Measurements from ENCODE around the gene WWOX.

WWOX gene

DNA sequence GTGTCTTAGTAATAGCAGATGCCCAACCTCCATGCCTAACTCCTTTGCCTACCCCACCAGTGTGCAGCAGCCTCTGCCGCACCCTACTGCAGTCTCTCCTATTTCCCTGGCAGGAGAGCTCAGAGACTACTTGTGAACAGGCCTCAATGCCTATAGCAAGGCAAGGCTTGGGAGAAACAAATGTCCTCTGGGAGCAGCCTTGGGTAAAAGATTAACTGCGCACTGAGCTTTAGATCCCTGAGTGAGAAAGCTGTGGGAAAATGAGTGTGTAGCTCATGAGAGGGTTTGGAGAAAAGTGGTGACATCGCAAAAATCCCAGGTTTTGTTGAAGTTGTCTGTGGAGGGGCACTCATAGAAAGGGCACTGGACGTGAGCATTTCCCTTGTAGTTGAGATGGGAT lies 335.8 kb downstream of the WWOX start:
- DNase-seq (ENCODE audit: low read depth, low spot score), result no peak

GRCh38 chr16:78436023-78436422 lies 336.6 kb downstream of the WWOX start:
- DNase-seq (ENCODE audit: low read depth, low spot score), result no peak

GRCh38 chr16:78436846-78437245 lies 337.4 kb downstream of the WWOX start:
- DNase-seq (ENCODE audit: low read depth, low spot score), result no peak

DNA sequence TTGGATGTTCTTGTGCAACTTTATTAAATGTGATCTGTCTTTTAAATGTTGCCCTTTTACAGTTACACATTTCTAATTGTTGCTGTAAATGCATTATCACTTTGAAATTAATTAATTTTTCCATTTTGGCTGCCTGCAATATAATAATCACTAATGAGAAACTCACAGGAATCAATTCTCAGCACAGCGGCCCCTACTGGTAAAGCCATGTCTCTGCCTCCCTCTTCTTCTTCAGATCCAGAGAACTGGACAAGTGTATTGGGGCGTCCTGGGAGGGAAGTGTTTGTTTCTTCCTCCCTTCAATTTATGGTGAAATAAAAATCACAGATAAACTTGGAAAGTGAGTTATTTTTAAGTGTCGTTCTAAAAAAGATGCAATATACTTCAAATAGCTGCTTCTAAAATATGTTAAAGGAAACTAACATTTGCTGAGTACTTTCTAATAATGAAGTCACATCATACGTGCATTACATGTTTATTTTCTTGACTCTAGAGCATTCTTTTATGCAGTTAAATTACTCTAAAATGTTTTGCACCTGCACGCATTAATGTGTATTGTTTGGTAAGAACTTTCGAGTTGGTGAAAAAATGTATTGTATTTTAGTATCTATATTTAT lies 338.0 kb downstream of the WWOX start:
- DNase-seq (ENCODE audit: low read depth, low spot score), result peak; percentile 33

DNA sequence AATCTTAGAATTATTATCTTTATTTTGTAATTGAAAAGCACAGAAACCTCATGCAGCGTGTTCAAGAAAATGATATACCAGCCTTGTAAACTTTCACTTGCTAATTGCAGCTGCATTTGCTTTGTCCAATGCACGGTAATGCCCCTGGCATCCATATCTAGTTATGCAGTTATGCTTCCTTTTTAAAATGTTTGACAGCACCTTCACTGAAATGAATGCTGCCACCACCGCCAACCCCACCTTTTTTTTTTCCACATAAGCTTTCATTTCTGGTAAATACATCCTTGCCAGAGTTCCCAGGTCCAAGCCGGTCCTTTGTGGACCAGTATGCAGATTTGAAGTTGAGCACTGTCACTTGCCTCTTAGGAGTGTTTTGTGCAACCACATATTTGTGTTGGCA lies 338.8 kb downstream of the WWOX start:
- DNase-seq (ENCODE audit: low read depth, low spot score), result no peak

GRCh38 chr16:78438632-78439031 lies 339.2 kb downstream of the WWOX start:
- DNase-seq (ENCODE audit: low read depth, low spot score), result no peak

DNA sequence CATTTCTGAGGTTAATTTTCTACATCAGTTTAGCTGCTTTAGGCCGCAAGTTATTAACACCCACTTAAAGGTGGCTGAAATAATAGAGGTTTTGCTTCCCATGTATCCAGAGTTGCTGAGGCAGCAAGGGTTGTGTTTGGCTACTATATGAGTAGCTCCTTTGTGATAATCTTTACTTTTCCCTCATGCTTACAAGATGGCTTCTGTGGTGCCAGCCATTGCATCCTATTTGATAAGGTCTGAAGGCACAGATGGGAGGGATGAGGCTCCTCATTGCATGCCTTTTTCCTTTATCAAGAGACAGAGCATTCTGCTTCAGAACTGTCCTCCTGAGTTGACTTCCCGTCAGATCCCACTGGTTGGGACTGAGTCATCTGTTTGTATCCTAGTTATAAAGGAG lies 340.2 kb downstream of the WWOX start:
- no peak for DNase-seq (ENCODE audit: low read depth, low spot score)

DNA sequence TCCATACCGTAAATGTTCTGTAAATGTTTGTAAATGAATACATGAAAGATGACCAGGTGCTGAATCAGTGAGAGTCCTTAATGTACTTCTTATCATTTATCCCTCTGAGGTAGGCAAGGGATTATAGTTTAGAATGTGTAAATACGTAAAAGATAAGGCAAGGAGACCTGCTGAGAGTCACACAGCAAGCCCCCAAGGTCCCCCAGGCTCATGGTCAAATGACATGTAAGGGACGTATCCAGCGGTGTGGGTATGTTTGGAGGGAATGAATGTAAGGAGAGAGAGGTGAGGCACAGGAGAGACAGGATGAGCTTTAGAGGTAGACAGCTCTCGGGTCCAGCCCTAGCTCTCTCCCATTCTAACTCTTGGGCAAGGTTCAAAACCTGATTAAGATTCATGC lies 341.8 kb downstream of the WWOX start:
- no peak for DNase-seq (ENCODE audit: low read depth, low spot score)

GRCh38 chr16:78443542-78444364 lies 344.3 kb downstream of the WWOX start:
- DNase-seq (ENCODE audit: low read depth, low spot score), result peak; percentile 18

DNA sequence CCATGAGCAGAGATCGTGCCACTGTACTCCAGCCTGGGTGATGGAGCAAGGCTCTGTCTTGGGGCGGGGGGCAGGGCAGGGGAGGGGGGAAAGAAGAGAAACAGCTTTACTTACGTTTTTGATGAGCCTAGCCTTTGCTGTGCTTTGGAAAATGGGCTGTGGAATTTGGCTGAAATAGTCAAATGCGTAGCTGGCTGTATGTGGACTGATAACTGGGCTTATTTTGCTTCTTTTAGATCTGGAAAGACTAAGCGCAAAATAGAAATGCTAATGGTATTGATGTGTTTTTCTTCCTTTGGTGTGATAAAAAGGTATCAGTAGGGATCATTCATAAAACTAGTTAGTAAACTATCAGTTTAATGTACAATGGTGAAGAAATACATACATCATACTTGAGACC lies 346.4 kb downstream of the WWOX start:
- DNase-seq (ENCODE audit: low read depth, low spot score), result no peak

- DNase-seq (ENCODE audit: low read depth, low spot score), result no peak
These were observed 347.0 kb downstream of the WWOX start for GRCh38 chr16:78446486-78446885.

DNA sequence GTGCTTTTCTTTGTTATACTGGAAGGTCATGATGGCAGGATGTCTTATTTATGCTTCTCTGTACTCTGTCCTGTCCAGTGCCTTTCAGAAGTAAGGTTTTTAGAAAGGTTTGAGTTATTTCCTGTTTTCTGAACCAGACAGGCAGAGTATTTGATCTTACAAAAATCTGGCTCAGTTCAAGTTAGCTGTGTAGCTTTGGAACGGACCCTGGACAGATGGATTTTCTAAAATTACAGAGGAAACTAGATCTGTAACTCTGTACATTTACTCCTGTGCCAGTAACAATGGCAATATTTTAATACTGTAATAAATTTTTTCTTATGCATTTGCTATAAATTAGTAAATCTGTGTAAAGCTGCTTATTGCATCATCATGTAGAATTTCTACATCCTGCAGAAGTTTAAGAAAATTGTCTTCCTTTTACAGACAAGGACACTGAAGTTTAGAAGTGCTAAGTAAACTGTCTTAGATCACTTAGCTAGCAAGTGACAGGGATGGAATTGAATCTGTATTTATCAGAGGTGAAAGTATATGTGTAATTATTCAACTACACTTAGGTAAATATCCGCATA lies 347.6 kb downstream of the WWOX start:
- DNase-seq (ENCODE audit: low read depth, low spot score), result no peak

GRCh38 chr16:78448658-78449271 lies 349.3 kb downstream of the WWOX start:
- no peak for DNase-seq (ENCODE audit: low read depth, low spot score)

DNA sequence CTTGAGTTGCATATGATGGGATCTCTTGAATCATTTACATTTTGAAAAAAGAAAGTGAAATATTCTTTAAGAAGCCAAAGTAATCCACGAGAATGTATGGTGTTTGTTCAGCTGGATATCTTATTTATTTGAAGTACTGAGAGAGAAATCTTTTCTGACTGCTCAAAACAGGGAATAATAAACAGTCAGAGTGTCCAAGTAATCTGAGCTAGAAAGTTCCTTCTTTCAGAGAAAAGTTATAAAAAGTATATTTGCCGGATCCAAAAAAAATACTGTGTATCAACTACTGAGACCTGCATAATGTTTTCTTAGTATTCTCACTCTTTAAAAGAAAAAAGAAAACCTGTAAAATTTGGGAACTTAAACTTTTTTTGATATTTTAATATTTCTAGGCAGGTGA lies 350.8 kb downstream of the WWOX start:
- DNase-seq (ENCODE audit: low read depth, low spot score), result no peak

DNA sequence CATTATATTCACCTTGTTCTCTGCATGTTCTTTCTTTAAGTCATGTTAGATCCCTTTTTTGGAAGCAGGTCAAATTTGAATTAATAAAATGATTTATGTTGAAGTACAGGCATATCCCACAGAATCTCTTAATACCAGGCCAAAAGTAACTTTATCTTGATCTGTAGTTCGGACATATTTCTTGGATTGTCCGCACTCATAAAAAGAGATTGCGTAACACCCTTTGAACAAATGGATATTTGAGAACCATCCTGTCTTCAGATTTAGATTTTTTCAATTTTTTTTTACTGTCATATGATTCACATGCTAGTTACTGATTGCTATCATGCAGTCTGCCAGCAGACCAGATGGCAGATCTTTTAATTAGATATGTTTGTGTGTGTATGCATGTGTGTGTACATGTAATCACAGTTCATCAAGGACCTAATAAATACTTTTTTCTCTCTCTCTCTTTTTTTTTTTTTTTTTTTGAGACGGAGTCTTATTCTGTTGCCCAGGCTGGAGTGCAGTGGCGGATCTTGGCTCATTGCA lies 352.6 kb downstream of the WWOX start:
- DNase-seq (ENCODE audit: low read depth, low spot score), result no peak

DNA sequence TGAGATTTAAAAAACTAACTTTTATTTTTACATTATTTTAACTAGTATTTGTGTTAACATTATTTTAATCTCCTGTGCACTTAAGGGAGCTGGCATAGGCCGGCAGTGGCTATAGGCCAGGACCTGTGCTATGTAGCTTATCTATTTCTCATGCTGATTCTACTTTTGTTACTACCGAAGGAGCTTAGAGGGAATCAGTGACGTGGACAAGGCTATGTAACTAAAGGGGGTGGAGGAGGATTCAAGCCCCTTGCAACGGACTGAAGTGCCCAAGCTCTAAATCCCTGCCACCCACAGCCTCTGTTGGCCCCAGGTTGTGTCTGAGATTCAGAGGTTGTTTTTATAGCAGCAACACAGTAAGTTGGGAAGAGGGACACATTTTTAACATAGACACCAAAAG lies 356.4 kb downstream of the WWOX start:
- no peak for DNase-seq (ENCODE audit: low read depth, low spot score)

DNA sequence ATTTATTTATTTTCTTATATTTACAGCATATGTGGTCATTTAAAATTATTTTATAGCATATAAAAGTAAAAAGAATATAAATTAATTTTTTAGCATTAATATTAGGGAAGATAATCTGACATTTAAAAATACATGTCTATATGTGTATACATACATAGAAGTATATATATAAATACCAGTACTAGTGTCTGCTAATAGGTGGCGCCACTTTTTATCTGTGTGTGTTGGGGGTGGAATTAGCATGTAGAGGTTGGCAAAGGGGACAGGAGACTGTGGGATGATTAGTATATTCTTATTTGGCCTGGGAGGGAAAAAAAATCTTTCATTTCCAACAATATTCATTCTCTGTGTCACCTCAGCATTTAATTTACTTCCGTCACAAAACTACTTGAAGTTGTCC lies 359.1 kb downstream of the WWOX start:
- no peak for DNase-seq (ENCODE audit: low read depth, low spot score)

GRCh38 chr16:78460428-78460827 lies 361.0 kb downstream of the WWOX start:
- peak; percentile 26 for DNase-seq (ENCODE audit: low read depth, low spot score)

- no peak for DNase-seq (ENCODE audit: low read depth, low spot score)
These were observed 361.6 kb downstream of the WWOX start for GRCh38 chr16:78461087-78461486.

GRCh38 chr16:78461496-78462287 lies 362.2 kb downstream of the WWOX start:
- DNase-seq (ENCODE audit: low read depth, low spot score), result peak; percentile 73
